WI38 (cell line): ENCODE data around the gene ZBED4.

Experiments used
- H3K4me3 ChIP-seq: 2 replicates; pipeline ENCODE4 v1.5.1; 2011; ENCODE audit warnings: low read depth, mild to moderate bottlenecking, control low read depth, low read length
- CTCF ChIP-seq: IDR thresholded peaks from 2 replicates; pipeline ENCODE4 v1.5.1; 2012; ENCODE audit warnings: low read depth, mild to moderate bottlenecking, control low read depth, low read length

The ZBED4 gene

GRCh38 chr22:49823289-49824045 is 30.2 kb upstream of the ZBED4 start:
- no peak for TF ChIP-seq CTCF
- H3K4me3 ChIP-seq, result no peak overlapping the region

- no peak for TF ChIP-seq CTCF
- H3K4me3 ChIP-seq, result no peak overlapping the region
Measured at GRCh38 chr22:49824185-49824925, 29.3 kb upstream of the ZBED4 start.

DNA sequence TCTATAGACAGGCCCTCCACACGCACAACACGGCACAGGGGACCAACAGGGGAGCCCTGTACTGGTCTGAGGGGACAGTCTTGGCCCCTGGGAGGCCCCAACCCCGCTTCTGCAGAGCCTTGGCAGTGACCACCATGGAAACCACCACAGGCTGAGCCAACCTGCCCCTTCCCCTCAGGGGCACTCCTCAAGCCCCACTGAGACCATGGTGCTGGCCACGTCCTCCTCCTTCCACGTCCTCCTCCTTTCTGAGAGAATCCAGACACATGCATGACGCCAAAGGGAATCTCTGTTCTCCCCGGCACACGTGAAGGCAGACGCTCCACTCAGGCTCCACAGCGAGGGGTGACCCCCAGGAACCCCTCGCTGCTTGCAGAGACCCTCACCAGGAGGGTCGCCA is 28.7 kb upstream of the ZBED4 start:
- peak overlapping the region; percentile 81; the same call in 1 of the 2 replicates for H3K4me3 ChIP-seq
- no peak for TF ChIP-seq CTCF

- no peak for TF ChIP-seq CTCF
- peak overlapping the region; percentile 81 for H3K4me3 ChIP-seq
Measured at GRCh38 chr22:49825436-49825835, 28.2 kb upstream of the ZBED4 start.

DNA sequence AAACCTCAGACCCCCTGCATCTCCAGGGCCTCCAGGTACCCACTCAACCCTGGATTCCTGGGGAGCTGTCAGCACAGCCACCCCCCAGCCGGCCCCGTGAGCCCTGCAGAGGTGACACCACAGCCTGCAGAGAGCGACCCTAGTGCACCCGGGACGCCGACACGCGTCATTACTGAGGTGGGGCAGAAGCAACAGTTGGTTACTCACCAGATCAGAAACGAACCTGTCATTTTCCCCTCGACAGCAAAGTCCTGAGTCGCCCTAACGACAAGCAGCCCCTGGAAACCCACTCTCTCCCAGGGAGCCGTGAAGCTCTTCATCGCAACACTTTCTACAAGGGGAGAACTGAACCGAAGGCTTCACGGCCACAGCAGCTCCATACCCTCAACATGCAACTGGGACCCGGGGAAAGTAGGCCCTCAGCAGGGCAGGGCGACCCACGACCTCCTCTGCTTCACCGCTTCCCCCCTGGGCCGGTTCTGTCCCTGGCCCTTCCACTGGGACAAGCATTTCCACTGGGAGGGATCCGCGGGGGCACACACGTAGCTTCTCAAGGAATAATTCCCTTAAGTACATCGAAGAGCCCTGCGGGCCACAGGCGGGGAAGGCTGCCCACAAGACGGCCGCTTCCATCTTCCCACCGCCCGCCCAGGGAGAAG is 27.6 kb upstream of the ZBED4 start:
- peak overlapping the region; percentile 81 for H3K4me3 ChIP-seq
- no peak for TF ChIP-seq CTCF

DNA sequence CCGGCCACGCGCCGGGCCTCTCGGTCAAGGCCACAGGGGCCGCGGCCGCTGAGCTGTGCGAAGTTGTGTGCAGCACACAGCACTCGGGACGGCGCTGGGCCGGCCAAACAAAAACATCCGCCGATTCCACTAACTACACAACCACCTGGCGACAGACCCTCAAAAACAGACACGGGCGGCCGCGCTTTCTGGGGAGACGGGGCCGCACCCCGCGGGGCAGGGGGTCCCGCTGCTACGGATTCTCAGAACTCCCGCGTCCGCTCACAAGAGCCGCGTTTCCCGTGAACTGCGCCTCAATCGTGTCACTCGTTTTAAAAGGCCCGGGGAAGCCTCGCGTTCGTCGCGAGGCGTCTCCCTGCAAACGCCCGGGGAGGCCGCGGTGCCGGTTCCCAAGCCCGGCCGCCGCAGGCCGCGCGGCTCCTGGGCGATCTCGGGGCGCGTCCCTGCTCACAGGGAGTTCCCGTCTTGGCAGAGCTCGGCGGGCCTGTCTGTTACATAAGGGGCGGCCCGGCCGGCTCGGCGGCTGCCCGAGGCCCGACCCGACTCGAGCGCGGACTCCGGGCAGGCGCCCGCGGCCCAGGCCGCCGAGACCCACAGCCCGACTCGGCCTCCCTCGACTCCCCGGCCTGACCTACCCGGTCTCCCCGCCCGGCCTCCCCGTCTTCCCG is 26.9 kb upstream of the ZBED4 start:
- H3K4me3 ChIP-seq, result peak overlapping the region; percentile 81
- TF ChIP-seq CTCF, result no peak
